Fibroblast of the aortic adventitia (primary cell): ENCODE data around the gene SP140L. TPM values are rescaled to one million over a fixed set of nuclear protein-coding genes. Genes with fewer than 3 reads are reported as not detected.

Source experiments
- DNase-seq: peaks from one replicate; pipeline ENCODE4 v3.0.0-alpha.2; 2010; ENCODE audit warnings: low read depth
- H3K4me3 ChIP-seq: 2 replicates; pipeline ENCODE4 v1.5.1; 2011; ENCODE audit warnings: low read depth, mild to moderate bottlenecking, control low read depth, low read length, moderate library complexity
- total RNA-seq: library from RNA; depleted of rRNA; stranded (reverse); fragments of >200 nt; gene quantifications from 2 replicates; pipeline ENCODE4 v1.2.3, GENCODE V29; 2012; ENCODE audit warnings: low replicate concordance
- TF ChIP-seq, protein P1 (sequence below): IDR thresholded peaks from 2 replicates; pipeline ENCODE4 v1.5.1; 2011; ENCODE audit warnings: mild to moderate bottlenecking, low read length, control low read depth, inconsistent platforms; ENCODE audit not compliant: insufficient read depth

SP140L gene
- total RNA-seq, 1 donor: 16.0 TPM

DNA sequence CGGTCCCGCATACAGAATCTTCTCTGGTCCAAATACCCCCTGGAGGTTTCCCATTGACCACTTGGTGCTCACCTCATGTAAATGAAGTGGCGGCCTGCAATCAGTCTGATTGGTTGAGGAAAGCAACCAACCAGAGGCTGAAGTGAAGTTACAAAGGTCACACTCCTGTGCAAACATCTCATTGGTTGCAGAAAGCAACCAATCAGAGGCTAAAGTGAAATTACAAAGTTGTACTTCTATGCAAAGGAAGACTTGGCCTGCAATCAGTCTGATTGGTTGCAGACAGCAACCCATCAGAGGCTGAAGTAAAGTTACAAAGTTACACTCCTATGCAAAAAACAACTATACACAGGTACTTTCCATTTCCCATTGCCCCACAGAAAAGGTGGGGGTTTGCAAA lies 86.5 kb downstream of the SP140L start:
- H3K4me3 ChIP-seq: no peak overlapping the region
- DNase-seq: no peak
- TF ChIP-seq, protein P1, sequence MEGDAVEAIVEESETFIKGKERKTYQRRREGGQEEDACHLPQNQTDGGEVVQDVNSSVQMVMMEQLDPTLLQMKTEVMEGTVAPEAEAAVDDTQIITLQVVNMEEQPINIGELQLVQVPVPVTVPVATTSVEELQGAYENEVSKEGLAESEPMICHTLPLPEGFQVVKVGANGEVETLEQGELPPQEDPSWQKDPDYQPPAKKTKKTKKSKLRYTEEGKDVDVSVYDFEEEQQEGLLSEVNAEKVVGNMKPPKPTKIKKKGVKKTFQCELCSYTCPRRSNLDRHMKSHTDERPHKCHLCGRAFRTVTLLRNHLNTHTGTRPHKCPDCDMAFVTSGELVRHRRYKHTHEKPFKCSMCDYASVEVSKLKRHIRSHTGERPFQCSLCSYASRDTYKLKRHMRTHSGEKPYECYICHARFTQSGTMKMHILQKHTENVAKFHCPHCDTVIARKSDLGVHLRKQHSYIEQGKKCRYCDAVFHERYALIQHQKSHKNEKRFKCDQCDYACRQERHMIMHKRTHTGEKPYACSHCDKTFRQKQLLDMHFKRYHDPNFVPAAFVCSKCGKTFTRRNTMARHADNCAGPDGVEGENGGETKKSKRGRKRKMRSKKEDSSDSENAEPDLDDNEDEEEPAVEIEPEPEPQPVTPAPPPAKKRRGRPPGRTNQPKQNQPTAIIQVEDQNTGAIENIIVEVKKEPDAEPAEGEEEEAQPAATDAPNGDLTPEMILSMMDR: no peak

DNA sequence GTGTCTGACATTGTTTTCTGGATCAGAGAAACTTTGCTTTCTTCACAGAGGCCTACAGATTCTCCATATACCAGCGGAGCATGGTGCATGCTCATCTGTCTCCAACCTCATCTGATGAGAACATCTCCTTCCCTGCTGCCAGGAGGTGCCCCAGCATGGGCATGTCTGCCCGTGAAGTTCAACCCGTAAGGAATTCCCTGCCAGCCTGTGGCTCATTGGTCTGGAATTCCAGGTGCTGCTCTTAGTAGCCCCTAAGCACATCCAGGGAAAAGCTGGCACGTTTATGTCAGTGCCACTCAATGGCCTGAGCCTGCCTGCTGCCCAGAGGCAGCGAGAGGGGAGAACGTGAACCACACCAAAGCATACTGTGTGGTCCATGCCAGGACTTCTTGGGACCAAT lies 87.3 kb downstream of the SP140L start:
- no peak overlapping the region for H3K4me3 ChIP-seq
- no peak for DNase-seq
- TF ChIP-seq, protein P1: no peak

DNA sequence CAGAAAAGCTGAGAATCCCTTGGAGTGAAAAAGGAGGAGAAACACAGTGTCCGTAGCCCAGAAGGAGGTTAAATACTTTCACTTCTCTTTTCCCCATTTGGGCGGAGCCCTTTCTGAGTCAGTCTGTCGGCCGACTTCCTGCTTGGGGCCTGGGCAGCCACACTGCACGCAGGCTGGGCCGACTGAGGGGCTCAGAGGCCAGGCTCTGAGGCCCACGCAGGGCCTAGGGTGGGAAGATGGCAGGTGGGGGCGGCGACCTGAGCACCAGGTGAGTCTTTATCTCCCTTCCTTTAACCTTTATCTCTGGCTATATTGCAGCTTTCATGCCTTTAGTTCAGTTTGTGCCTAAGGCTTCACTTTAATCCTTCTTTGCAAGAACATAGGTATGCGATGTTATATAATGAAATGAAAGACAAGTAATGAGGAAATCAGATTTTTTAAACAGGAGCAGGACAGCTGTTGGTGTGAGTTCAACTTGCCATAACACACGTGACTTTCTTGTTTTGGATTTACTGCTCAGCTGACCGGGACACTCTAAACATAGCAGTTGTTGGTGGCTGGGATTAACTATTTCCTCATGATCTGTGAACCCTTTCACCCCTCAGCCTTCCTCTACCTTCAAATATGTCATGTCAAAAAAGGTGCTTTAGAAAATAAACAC lies 89.2 kb downstream of the SP140L start, which contains the start of gene SP100:
TSS of gene SP100 (plus strand) at position 141 of the 661 bp plus-strand sequence. CDS start at position 237, 96 bp downstream.
- H3K4me3 ChIP-seq: peak within 1 kb of the TSS; percentile 78
- TF ChIP-seq, protein P1: no peak
- peak; percentile 88 for DNase-seq

DNA sequence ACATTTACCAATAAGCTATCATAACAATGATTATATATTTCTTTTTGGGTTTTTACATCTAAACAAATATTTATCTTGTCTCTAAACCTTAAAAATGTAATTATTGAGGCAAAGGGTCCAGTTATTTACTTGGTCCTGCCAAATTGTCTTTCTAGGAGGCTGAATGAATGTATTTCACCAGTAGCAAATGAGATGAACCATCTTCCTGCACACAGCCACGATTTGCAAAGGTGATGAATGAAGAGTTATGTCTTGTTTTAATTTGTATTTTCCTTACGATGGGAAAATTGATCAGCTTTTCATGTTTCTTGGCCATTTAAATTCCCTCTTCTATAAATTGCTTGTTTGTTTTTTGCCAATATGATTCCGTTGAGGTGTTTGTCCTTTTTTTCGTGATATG lies 90.4 kb downstream of the SP140L start:
- no peak for DNase-seq
- TF ChIP-seq, protein P1: no peak

DNA sequence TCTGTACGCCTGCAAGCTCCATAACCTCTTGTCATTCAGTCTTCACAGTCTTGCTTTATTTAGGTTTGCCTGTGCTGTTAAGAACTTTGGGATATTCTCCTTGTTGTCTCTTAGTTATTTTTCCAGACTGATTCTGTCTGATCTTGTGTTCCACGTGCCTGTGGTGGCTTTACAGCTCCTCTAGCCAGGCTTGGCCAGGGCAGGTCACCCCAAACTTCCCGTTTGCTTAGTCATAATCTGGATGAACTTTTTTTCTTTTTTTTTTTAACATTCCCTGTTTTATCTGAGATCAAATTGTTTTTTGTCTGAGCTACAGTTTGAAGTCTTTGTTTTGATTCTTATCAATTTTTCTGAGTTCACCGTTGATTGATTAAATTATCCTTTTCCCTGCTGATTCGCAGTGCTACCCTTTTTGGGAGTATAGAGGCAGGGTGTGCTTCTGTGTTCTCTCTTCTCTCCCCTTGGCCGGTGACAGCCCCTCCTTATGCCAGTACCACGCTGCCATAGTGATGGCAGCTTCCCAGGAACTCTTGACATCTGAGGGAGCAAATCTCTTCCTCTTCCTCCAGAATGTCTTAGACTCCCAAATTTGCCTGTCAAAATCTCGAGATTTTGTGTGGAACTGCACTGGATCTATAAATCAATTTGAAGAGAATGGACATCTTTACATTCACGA lies 91.5 kb downstream of the SP140L start:
- peak overlapping the region; percentile 78 for H3K4me3 ChIP-seq
- DNase-seq: peak; percentile 65
- TF ChIP-seq, protein P1: no peak

More for the DNA sequence above, 90.4 kb downstream of the SP140L start:
- H3K4me3 ChIP-seq: peak overlapping the region; percentile 78

DNA sequence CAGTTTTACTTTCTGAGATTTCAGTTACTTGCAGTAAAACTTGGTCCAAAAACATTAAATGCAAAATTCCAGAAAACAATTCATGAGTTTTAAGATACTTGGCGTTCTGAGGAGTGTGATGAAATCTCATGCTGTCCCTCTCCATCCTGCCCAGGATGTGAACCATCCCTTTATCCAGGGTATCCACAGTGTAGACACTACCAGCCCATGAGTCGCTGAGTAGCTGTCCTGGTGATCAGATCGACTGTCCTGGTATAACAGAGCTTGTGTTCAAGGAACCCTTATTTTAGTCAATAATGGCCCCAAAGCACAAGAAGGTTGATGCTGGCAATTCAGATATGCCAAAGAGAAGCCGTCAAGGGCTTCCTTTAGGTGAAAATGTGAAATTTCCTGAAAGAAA lies 92.2 kb downstream of the SP140L start:
- peak overlapping the region; percentile 78 for H3K4me3 ChIP-seq

More for the DNA sequence above, 92.2 kb downstream of the SP140L start:
- TF ChIP-seq, protein P1: no peak
- no peak for DNase-seq
